ENCODE measurements around the gene FOXO4. TPM values are rescaled to one million over a fixed set of nuclear protein-coding genes. Genes with fewer than 3 reads are reported as not detected.
"Not testable (repeated sequence)": the region's sequence is repeated elsewhere in the genome, so short reads cannot be mapped to it uniquely, and the experiment has no call there.

The FOXO4 gene
- polyA plus RNA-seq (2011; rRNA removed): 1.3 and 1.6 TPM in 2 replicates
- 1.6 and 2.9 TPM in 2 replicates for polyA minus RNA-seq (2011; rRNA and poly(A)+ RNA removed)

GRCh38 chrX:71095555-71095980, at the start of gene FOXO4:
Gene FOXO4 (plus strand): TSS chrX:71095851. CDS start chrX:71096529, 678 bp downstream.
- H3K27me3 ChIP-seq (ENCODE audit: control insufficient read depth, insufficient read depth, low read length): peaks cover 2% of the 10 kb centered on the region
- H3K4me3 ChIP-seq (ENCODE audit: low read depth, low read length): peak within 1 kb of the TSS; percentile 71
- H3K9me3 ChIP-seq (ENCODE audit: control insufficient read depth, insufficient read depth, low read length): no peaks in the 10 kb centered on the region
- no peak within 1 kb of the TSS for H3K27ac ChIP-seq (ENCODE audit: low read depth, low read length)
- TF ChIP-seq CTCF (IDR thresholded peaks at IDR 0.05; ENCODE audit: low read depth, low read length): no peak
- ChIA-PET CTCF (no interaction called here), POLR2A (no interaction called here)
- peak; percentile 41 for DNase-seq (ENCODE audit: low read depth, low spot score)

- DNase-seq (ENCODE audit: low read depth, low spot score); H3K4me3 ChIP-seq (ENCODE audit: low read depth, low read length); H3K27ac ChIP-seq (ENCODE audit: low read depth, low read length); H3K9me3 ChIP-seq (ENCODE audit: control insufficient read depth, insufficient read depth, low read length); H3K27me3 ChIP-seq (ENCODE audit: control insufficient read depth, insufficient read depth, low read length); CTCF ChIA-PET; POLR2A ChIA-PET: not testable (repeated sequence)
Measured at GRCh38 chrX:71047891-71048290, 47.8 kb upstream of the FOXO4 start.

GRCh38 chrX:71052721-71053120, 42.9 kb upstream of the FOXO4 start:
- Histone ChIP-seq H3K27me3 (ENCODE audit: control insufficient read depth, insufficient read depth, low read length) (no peaks in the 10 kb centered on the region), H3K4me3 (ENCODE audit: low read depth, low read length) (no peak overlapping the region), H3K27ac (ENCODE audit: low read depth, low read length) (no peak overlapping the region), H3K9me3 (ENCODE audit: control insufficient read depth, insufficient read depth, low read length) (no peaks in the 10 kb centered on the region)
- no peak for DNase-seq (ENCODE audit: low read depth, low spot score)
- ChIA-PET POLR2A (no interaction called here), CTCF (no interaction called here)
- TF ChIP-seq CTCF (IDR thresholded peaks at IDR 0.05; ENCODE audit: low read depth, low read length): no peak

GRCh38 chrX:71053217-71053621, 42.4 kb upstream of the FOXO4 start:
- H3K27ac ChIP-seq (ENCODE audit: low read depth, low read length): no peak overlapping the region
- DNase-seq (ENCODE audit: low read depth, low spot score): no peak
- H3K4me3 ChIP-seq (ENCODE audit: low read depth, low read length): no peak overlapping the region
- TF ChIP-seq CTCF (IDR thresholded peaks at IDR 0.05; ENCODE audit: low read depth, low read length): no peak
- POLR2A ChIA-PET: no interaction called here
- CTCF ChIA-PET: no interaction called here
- no peaks in the 10 kb centered on the region for H3K27me3 ChIP-seq (ENCODE audit: control insufficient read depth, insufficient read depth, low read length)
- H3K9me3 ChIP-seq (ENCODE audit: control insufficient read depth, insufficient read depth, low read length): no peaks in the 10 kb centered on the region

- no peak for DNase-seq (ENCODE audit: low read depth, low spot score)
- peak overlapping the region; percentile 39 for H3K27ac ChIP-seq (ENCODE audit: low read depth, low read length)
- POLR2A ChIA-PET: no interaction called here
Measured at GRCh38 chrX:71056867-71057266, 38.8 kb upstream of the FOXO4 start.

More at GRCh38 chrX:71056867-71057266, 38.8 kb upstream of the FOXO4 start:
- no peak for TF ChIP-seq CTCF (IDR thresholded peaks at IDR 0.05; ENCODE audit: low read depth, low read length)
- H3K27me3 ChIP-seq (ENCODE audit: control insufficient read depth, insufficient read depth, low read length): no peaks in the 10 kb centered on the region
- no peak overlapping the region for H3K4me3 ChIP-seq (ENCODE audit: low read depth, low read length)
- H3K9me3 ChIP-seq (ENCODE audit: control insufficient read depth, insufficient read depth, low read length): no peaks in the 10 kb centered on the region
- CTCF ChIA-PET: no interaction called here

Measured in AG04450 (cell line).